OCI-LY7 (cell line): ENCODE results near the gene FLRT1. TPM values are rescaled to one million over a fixed set of nuclear protein-coding genes. Genes with fewer than 3 reads are reported as not detected.

Source experiments
- BruUV-seq: library from RNA; stranded (reverse); fragments of 400-500 nt; replicated peaks from 2 replicates; lab custom pipeline; 2021; lab: Mats Ljungman, UMichigan
- CTCF ChIA-PET: fragments of 300-600 bp; sonication (Branson Sonifier 250); formaldehyde crosslinking; loops from one replicate; lab custom pipeline; 2022; ENCODE audit warnings: antibody characterized with exemption; ENCODE audit not compliant: unreplicated experiment; lab: Charles Lee
- POLR2A ChIA-PET: fragments of 300-600 bp; sonication (Branson Sonifier 250); formaldehyde crosslinking; loops from one replicate; lab custom pipeline; 2022; ENCODE audit warnings: antibody characterized with exemption; lab: Charles Lee
- DNase-seq: peaks from one replicate; pipeline ENCODE4 v3.0.0-alpha.2; 2015; ENCODE audit warnings: low spot score
- H2AFZ ChIP-seq: fragments of 200-600 bp; sonication (generic), shearing (Covaris generic); 2 replicates; pipeline ENCODE4 v1.6.1; 2014; ENCODE audit warnings: mild to moderate bottlenecking, antibody characterized with exemption, low read length, moderate library complexity
- H3K27ac ChIP-seq: fragments of 200-600 bp; sonication (generic); 2 replicates; pipeline ENCODE4 v1.5.1; 2014; ENCODE audit warnings: mixed run types, low read depth, mild to moderate bottlenecking, moderate library complexity, low read length, inconsistent platforms; ENCODE audit not compliant: poor library complexity, severe bottlenecking
- H3K36me3 ChIP-seq: fragments of 200-600 bp; sonication (generic); 2 replicates; pipeline ENCODE4 v1.6.1; 2014; ENCODE audit warnings: mild to moderate bottlenecking, antibody characterized with exemption, low read length, moderate library complexity, mixed read lengths; ENCODE audit not compliant: insufficient read depth
- H3K4me1 ChIP-seq: fragments of 200-600 bp; sonication (generic); 2 replicates; pipeline ENCODE4 v1.5.1; 2014; ENCODE audit warnings: mild to moderate bottlenecking, low read length; ENCODE audit not compliant: insufficient read depth, poor library complexity, severe bottlenecking
- H3K4me2 ChIP-seq: fragments of 200-600 bp; sonication (generic); 2 replicates; pipeline ENCODE4 v1.6.1; 2014; ENCODE audit warnings: mild to moderate bottlenecking, low read length
- H3K4me3 ChIP-seq: fragments of 200-600 bp; sonication (generic); 2 replicates; pipeline ENCODE4 v1.5.1; 2014; ENCODE audit warnings: mild to moderate bottlenecking, low read depth, low read length; ENCODE audit not compliant: poor library complexity, severe bottlenecking
- H3K79me2 ChIP-seq: fragments of 200-600 bp; sonication (generic); 2 replicates; pipeline ENCODE4 v1.6.1; 2016; ENCODE audit warnings: low read depth, mild to moderate bottlenecking, low read length, moderate library complexity, mixed read lengths; ENCODE audit not compliant: insufficient read depth
- H3K9me2 ChIP-seq: fragments of 200-600 bp; sonication (generic); 2 replicates; pipeline ENCODE4 v1.6.1; 2016; ENCODE audit warnings: mild to moderate bottlenecking, low read length, mixed read lengths; ENCODE audit not compliant: insufficient read depth
- H3K9me3 ChIP-seq: fragments of 200-600 bp; sonication (generic); 2 replicates; pipeline ENCODE4 v1.6.1; 2014; ENCODE audit warnings: mild to moderate bottlenecking, mixed run types, low read length, mixed read lengths
- H4K20me1 ChIP-seq: fragments of 200-600 bp; sonication (generic); 2 replicates; pipeline ENCODE4 v1.6.1; 2014; ENCODE audit warnings: mild to moderate bottlenecking, antibody characterized with exemption, low read length, moderate library complexity, mixed read lengths; ENCODE audit not compliant: insufficient read depth
- CTCF ChIP-seq: fragments of 200-600 bp; sonication (generic); conservative IDR thresholded peaks from 2 replicates; pipeline ENCODE4 v1.5.1; 2014; ENCODE audit warnings: mild to moderate bottlenecking, antibody characterized with exemption, low read length, moderate library complexity, mixed read lengths
- EZH2phosphoT487 ChIP-seq: fragments of 200-600 bp; sonication (generic); IDR thresholded peaks from 2 replicates; pipeline ENCODE4 v1.6.1; 2018; ENCODE audit warnings: low read depth, borderline replicate concordance, mild to moderate bottlenecking, mixed run types, antibody characterized with exemption, low read length, moderate library complexity, mixed read lengths
- intact Hi-C: fragments of 100-400 bp; cut with micrococcal nuclease; formaldehyde crosslinking; loops from one replicate; pipeline ENCODE4 v1.10.0; 2022; ENCODE audit not compliant: unreplicated experiment
- total RNA-seq, 2 experiments: library from RNA; depleted of rRNA in 1 of 2; stranded (reverse); fragments of >200 nt in 1 of 2; shearing (Covaris generic) in 1 of 2; gene quantifications; 2 replicates each; pipeline ENCODE4 v1.2.3, GENCODE V29; 2014 to 2022

The FLRT1 gene
- total RNA-seq, 2 experiments from 2014 or later = not detected

GRCh38 chr11:64003807-64004589 lies 31.7 kb upstream of the FLRT1 start:
- intact Hi-C loops = no loop called here
- peaks cover 9% of the 10 kb centered on the region for H3K4me1 ChIP-seq
- H2AFZ ChIP-seq = no peak overlapping the region
- POLR2A ChIA-PET = no interaction called here
- no peak overlapping the region for H3K4me3 ChIP-seq
- DNase-seq = no peak
- CTCF ChIA-PET = no interaction called here
- H3K36me3 ChIP-seq = peaks cover 9% of the 10 kb centered on the region; the same call in 1 of the 2 replicates
- BruUV-seq = no TSS peak
- H3K4me2 ChIP-seq = no peak overlapping the region
- H3K9me3 ChIP-seq = no peaks in the 10 kb centered on the region
- no peaks in the 10 kb centered on the region for H3K9me2 ChIP-seq
- TF ChIP-seq EZH2phosphoT487 = no peak
- no peak for TF ChIP-seq CTCF
- no peaks in the 10 kb centered on the region for H3K79me2 ChIP-seq
- no peak overlapping the region for H3K27ac ChIP-seq
- H4K20me1 ChIP-seq = no peaks in the 10 kb centered on the region

GRCh38 chr11:64004590-64004984 lies 31.1 kb upstream of the FLRT1 start:
- Histone ChIP-seq H2AFZ (no peak overlapping the region), H3K27ac (no peak overlapping the region), H3K79me2 (no peaks in the 10 kb centered on the region), H3K9me3 (no peaks in the 10 kb centered on the region), H3K4me1 (peaks cover 8% of the 10 kb centered on the region), H3K9me2 (no peaks in the 10 kb centered on the region), H3K36me3 (peaks cover 7% of the 10 kb centered on the region; the same call in 1 of the 2 replicates), H3K4me3 (no peak overlapping the region), H3K4me2 (no peak overlapping the region), H4K20me1 (no peaks in the 10 kb centered on the region)
- no peak for DNase-seq
- intact Hi-C loops = no loop called here
- BruUV-seq = no TSS peak
- no peak for TF ChIP-seq CTCF
- TF ChIP-seq EZH2phosphoT487 = no peak
- ChIA-PET CTCF (no interaction called here), POLR2A (no interaction called here)

- CTCF ChIA-PET = no interaction called here
- H4K20me1 ChIP-seq = no peaks in the 10 kb centered on the region
Measured at GRCh38 chr11:64005691-64006090, 30.0 kb upstream of the FLRT1 start.

More at GRCh38 chr11:64005691-64006090, 30.0 kb upstream of the FLRT1 start:
- intact Hi-C loops = no loop called here
- H3K4me3 ChIP-seq = no peak overlapping the region
- TF ChIP-seq EZH2phosphoT487 = no peak
- no peak for TF ChIP-seq CTCF
- H3K4me2 ChIP-seq = no peak overlapping the region
- POLR2A ChIA-PET = no interaction called here
- H3K9me2 ChIP-seq = no peaks in the 10 kb centered on the region
- no peak for DNase-seq
- H3K36me3 ChIP-seq = peaks cover 7% of the 10 kb centered on the region; the same call in 1 of the 2 replicates
- H3K79me2 ChIP-seq = no peaks in the 10 kb centered on the region
- H2AFZ ChIP-seq = no peak overlapping the region
- no peaks in the 10 kb centered on the region for H3K4me1 ChIP-seq
- peaks cover 4% of the 10 kb centered on the region; the same call in 1 of the 2 replicates for H3K9me3 ChIP-seq
- H3K27ac ChIP-seq = no peak overlapping the region
- BruUV-seq = no TSS peak
